ENCODE measurements around the gene CD93. TPM values are rescaled to one million over a fixed set of nuclear protein-coding genes. Genes with fewer than 3 reads are reported as not detected.

Gene CD93
- total RNA-seq, 2 experiments from 2014 or later = 0.11 TPM

- ATAC-seq = no peak
- no peak for DNase-seq
- ChIA-PET POLR2A (no interaction called here), CTCF (no interaction called here)
- no peaks in the 10 kb centered on the region for H3K36me3 Mint-ChIP-seq (ENCODE audit: low read depth)
- H3K27me3 Mint-ChIP-seq = peaks cover 11% of the 10 kb centered on the region
- no peaks in the 10 kb centered on the region for H3K4me1 Mint-ChIP-seq (ENCODE audit: low read depth)
- no peak overlapping the region for H3K4me3 Mint-ChIP-seq
- no peaks in the 10 kb centered on the region for H3K9me3 Mint-ChIP-seq
- TF ChIP-seq CTCF (IDR thresholded peaks at IDR 0.05) = no peak
- no peak overlapping the region for H3K27ac Mint-ChIP-seq
- intact Hi-C loops (cut with micrococcal nuclease) = no loop called here
These were observed 49.1 kb downstream of the CD93 start for GRCh38 chr20:23037017-23037481.

GRCh38 chr20:23036371-23036770 is 49.8 kb downstream of the CD93 start:
- H3K36me3 Mint-ChIP-seq (ENCODE audit: low read depth) = no peaks in the 10 kb centered on the region
- ChIA-PET CTCF (no interaction called here), POLR2A (no interaction called here)
- DNase-seq (no peak), ATAC-seq (no peak)
- intact Hi-C loops (cut with micrococcal nuclease) = no loop called here
- peaks cover 13% of the 10 kb centered on the region for H3K27me3 Mint-ChIP-seq
- no peaks in the 10 kb centered on the region for H3K9me3 Mint-ChIP-seq
- TF ChIP-seq CTCF (IDR thresholded peaks at IDR 0.05) = no peak
- H3K4me3 Mint-ChIP-seq = no peak overlapping the region
- no peak overlapping the region for H3K27ac Mint-ChIP-seq
- H3K4me1 Mint-ChIP-seq (ENCODE audit: low read depth) = no peaks in the 10 kb centered on the region

- POLR2A ChIA-PET = no interaction called here
- H3K27me3 Mint-ChIP-seq = peaks cover 13% of the 10 kb centered on the region
- no peak overlapping the region for H3K27ac Mint-ChIP-seq
- intact Hi-C loops (cut with micrococcal nuclease) = no loop called here
- CTCF ChIA-PET = no interaction called here
- ATAC-seq = no peak
- H3K4me3 Mint-ChIP-seq = no peak overlapping the region
- no peaks in the 10 kb centered on the region for H3K9me3 Mint-ChIP-seq
- TF ChIP-seq CTCF (IDR thresholded peaks at IDR 0.05) = no peak
- no peaks in the 10 kb centered on the region for H3K4me1 Mint-ChIP-seq (ENCODE audit: low read depth)
- DNase-seq = no peak
- no peaks in the 10 kb centered on the region for H3K36me3 Mint-ChIP-seq (ENCODE audit: low read depth)
These were observed 50.4 kb downstream of the CD93 start for GRCh38 chr20:23035731-23036130.

- POLR2A ChIA-PET = no interaction called here
- Mint-ChIP-seq H3K9me3 (no peaks in the 10 kb centered on the region), H3K27me3 (peaks cover 13% of the 10 kb centered on the region), H3K4me1 (ENCODE audit: low read depth) (no peaks in the 10 kb centered on the region), H3K36me3 (ENCODE audit: low read depth) (no peaks in the 10 kb centered on the region), H3K4me3 (no peak within 1 kb of the TSS), H3K27ac (no peak within 1 kb of the TSS)
- no peak for DNase-seq
- TF ChIP-seq CTCF (IDR thresholded peaks at IDR 0.05) = no peak
- intact Hi-C loops (cut with micrococcal nuclease) = no loop called here
- ATAC-seq = no peak
- CTCF ChIA-PET = no interaction called here
These were observed 51.1 kb downstream of the CD93 start, which contains the start of gene SSTR4 for GRCh38 chr20:23034721-23035671. Gene SSTR4 (plus strand): TSS chr20:23035312. CDS start chr20:23035484, 172 bp downstream.

GRCh38 chr20:23033918-23034317 is 52.2 kb downstream of the CD93 start:
- DNase-seq = no peak
- H3K27me3 Mint-ChIP-seq = peaks cover 10% of the 10 kb centered on the region
- POLR2A ChIA-PET = no interaction called here
- ATAC-seq = no peak
- TF ChIP-seq CTCF (IDR thresholded peaks at IDR 0.05) = no peak
- no peaks in the 10 kb centered on the region for H3K36me3 Mint-ChIP-seq (ENCODE audit: low read depth)
- H3K4me1 Mint-ChIP-seq (ENCODE audit: low read depth) = no peaks in the 10 kb centered on the region
- intact Hi-C loops (cut with micrococcal nuclease) = no loop called here
- H3K27ac Mint-ChIP-seq = no peak overlapping the region
- CTCF ChIA-PET = no interaction called here
- no peaks in the 10 kb centered on the region for H3K9me3 Mint-ChIP-seq
- H3K4me3 Mint-ChIP-seq = no peak overlapping the region

All from activated CD8-positive, alpha-beta T cell treated with anti-CD3 and anti-CD28 coated beads for 36 hours (primary cell).